GM23248 (cell line): ENCODE results near the gene PCCA.

Experiments used
- EZH2 ChIP-seq: fragments of 200-600 bp; sonication (generic); IDR thresholded peaks from 2 replicates; pipeline ENCODE4 v1.6.1; 2018; ENCODE audit warnings: antibody characterized with exemption, mild to moderate bottlenecking; ENCODE audit not compliant: insufficient read depth, poor library complexity, severe bottlenecking
- EZH2phosphoT487 ChIP-seq: fragments of 200-600 bp; sonication (generic); IDR thresholded peaks from 2 replicates; pipeline ENCODE4 v1.6.1; 2018; ENCODE audit warnings: antibody characterized with exemption, moderate library complexity, mild to moderate bottlenecking, low read depth; ENCODE audit not compliant: insufficient read depth

DNA sequence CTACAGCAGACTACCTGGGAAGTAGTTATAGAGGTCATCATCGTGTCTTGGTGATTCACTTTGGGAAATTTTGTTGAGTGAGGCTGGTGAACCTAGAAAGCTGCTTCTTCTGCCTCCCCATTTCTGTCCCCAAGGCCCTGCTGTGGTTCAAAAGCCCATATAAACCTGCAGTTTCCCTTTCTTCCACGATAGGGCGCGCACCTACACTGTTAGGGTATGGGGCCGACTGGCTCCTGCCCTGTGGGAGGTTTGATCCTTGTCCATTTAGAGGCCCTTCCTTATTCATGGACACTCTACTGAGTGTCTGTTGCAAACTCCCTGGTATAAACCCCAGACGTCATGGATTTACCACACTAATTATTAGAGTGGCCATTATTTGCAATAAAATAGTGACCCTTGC, 307.9 kb downstream of the PCCA start:
- TF ChIP-seq EZH2 (no peak), EZH2phosphoT487 (no peak)
